OCI-LY7 (cell line): ENCODE data around the gene HDGFL3.

Experiments
- EZH2phosphoT487 ChIP-seq: fragments of 200-600 bp; sonication (generic); IDR thresholded peaks from 2 replicates; pipeline ENCODE4 v1.6.1; 2018; ENCODE audit warnings: low read depth, borderline replicate concordance, mild to moderate bottlenecking, mixed run types, antibody characterized with exemption, low read length, moderate library complexity, mixed read lengths
- TF ChIP-seq, protein P1 (sequence below): fragments of 200-600 bp; sonication (generic); conservative IDR thresholded peaks from 2 replicates; pipeline ENCODE4 v1.5.1; 2014; ENCODE audit warnings: mild to moderate bottlenecking, antibody characterized with exemption, low read length, moderate library complexity, mixed read lengths

DNA sequence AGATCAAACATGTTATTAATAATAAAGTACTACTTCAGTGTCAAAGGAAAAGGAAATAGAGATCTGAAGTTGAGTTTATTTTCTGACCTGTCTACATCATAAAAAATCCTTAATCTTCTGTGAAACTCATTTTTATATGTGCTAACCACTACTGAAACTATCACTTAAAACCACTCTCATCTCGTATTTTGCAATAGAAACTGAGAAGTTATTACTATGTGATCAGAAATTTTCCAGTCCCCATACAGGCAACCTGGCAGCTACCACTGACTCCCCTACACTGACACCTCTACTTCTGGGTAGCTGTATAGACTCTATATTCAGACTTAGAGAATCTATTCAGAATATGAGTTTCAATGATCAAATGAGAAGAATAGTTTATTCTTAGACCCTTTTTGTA, 8.3 kb downstream of the HDGFL3 start:
- TF ChIP-seq, protein P1, sequence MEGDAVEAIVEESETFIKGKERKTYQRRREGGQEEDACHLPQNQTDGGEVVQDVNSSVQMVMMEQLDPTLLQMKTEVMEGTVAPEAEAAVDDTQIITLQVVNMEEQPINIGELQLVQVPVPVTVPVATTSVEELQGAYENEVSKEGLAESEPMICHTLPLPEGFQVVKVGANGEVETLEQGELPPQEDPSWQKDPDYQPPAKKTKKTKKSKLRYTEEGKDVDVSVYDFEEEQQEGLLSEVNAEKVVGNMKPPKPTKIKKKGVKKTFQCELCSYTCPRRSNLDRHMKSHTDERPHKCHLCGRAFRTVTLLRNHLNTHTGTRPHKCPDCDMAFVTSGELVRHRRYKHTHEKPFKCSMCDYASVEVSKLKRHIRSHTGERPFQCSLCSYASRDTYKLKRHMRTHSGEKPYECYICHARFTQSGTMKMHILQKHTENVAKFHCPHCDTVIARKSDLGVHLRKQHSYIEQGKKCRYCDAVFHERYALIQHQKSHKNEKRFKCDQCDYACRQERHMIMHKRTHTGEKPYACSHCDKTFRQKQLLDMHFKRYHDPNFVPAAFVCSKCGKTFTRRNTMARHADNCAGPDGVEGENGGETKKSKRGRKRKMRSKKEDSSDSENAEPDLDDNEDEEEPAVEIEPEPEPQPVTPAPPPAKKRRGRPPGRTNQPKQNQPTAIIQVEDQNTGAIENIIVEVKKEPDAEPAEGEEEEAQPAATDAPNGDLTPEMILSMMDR, result no peak
- no peak for TF ChIP-seq EZH2phosphoT487
